HL-60/S4 (cell line): ENCODE data around the gene KRT84.

Experiments used
- in situ Hi-C: fragments of 300-500 bp; cut with MboI; formaldehyde crosslinking; loops from 2 replicates; pipeline ENCODE4 v1.14.3; 2022; ENCODE audit warnings: low sequenced_read_pairs

Gene KRT84

GRCh38 chr12:52363111-52363679, 22.3 kb downstream of the KRT84 start:
- in situ Hi-C loops: no loop called here

- in situ Hi-C loops: no loop called here
Observed at GRCh38 chr12:52362118-52362726, 23.2 kb downstream of the KRT84 start.

- in situ Hi-C loops: no loop called here
Observed at GRCh38 chr12:52361553-52361952, 23.9 kb downstream of the KRT84 start.

DNA sequence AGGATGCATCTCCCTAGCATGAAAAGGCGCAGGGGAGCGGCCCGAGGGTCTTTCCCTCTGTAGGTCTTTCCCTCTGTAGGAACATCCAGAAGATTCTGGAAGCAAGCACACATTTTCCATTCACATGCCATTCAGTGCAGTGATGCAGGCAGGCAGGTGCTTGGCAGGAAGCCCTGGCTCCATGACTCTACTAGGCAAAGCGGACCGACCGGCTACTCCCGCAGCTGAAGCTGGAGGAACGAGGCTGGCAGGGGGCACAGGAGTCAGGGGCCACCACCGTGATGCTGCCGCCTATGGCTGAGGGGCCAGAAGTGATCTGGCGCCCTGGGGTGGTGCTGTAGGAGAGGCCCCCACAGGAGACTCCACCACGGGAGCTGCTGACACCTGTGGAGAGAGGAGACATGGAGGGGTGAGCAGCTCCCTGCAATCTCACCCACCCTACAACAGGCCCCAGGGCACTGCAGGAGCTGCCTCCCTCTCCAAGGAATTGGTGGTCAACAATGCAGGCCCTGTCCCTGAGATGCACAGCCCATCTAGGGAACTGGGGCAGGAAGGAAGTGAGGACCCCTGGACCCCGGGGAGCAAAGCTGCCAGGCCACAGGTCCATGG, 24.7 kb downstream of the KRT84 start:
- in situ Hi-C loops: no loop called here

- in situ Hi-C loops: no loop called here
Observed at GRCh38 chr12:52360106-52360662, 25.3 kb downstream of the KRT84 start.

GRCh38 chr12:52359621-52360061, 25.8 kb downstream of the KRT84 start:
- in situ Hi-C loops: no loop called here

DNA sequence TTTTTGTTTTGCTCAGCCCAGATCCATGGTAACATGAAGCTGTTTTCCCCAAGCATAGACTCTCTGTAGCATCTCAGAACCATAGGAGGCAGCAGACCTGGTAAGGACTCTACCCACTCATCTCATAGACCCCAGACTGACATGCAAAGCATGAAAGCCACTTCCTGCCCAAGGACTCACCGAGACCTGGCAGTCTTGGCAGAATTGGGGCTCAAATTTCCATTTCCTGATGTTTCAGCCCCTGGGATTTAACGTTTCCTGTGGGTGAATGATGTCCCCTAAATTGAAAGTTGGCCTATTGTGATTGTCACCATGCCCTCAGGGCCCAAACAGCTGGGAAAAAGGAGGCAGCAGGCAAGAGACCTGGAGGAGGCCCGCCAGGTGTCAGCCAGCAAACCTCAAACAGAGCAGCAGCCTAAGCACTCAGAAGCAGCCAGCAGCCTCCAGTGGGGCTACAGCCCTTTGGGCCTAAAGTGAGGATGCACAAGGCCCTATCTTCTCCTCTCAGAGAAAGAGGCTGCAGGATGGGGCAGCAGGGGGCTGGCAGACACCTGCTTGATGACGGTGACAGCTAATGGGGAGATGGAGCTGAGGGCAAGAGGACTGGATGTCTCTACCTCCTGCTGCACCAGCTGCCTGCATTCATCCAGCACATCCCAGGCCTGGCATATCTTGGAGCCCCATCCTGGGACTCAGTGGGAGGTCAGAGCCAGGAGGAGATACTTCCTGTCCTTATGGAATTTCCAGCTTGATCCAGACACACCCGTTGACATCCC, 26.7 kb downstream of the KRT84 start:
- in situ Hi-C loops: no loop called here

DNA sequence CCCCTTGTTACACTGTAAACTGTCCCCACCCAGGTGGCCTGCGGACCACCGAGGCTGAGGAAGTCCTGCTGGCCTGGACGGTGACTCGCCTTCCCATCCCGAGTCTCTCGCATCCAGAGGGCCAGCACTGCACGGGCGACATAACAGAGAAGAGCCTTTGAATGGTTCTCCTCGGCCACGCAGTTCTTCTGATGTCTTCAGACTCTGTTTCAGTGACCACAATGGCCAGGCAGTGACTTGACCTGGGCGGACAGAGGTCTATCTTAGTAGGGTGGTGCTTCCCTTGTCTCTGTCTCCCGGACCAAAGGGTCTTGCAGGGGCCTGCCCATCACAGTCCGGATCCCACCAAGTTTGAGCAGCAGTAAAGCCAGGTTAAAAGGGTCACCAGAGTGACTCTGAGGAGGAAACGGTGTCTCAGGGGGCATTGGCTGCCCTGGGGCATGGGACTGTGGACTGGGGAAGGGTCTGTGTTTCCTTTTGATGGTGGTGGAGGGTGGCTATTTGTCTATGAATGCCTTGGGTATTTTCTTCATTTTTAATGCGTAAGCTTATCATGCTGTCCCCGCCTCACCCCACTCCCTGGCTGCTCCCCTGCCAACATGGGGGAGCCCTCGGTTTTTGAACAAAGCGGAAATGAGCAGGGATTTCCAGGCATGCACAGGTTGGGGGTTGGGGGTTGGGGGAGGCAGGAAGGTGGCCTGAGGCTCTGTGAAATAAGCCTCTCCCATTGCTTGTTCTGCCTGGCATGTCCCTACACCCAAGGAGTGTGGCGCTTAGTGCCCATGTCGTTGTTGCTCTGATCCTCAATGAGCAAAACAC, 28.5 kb downstream of the KRT84 start:
- in situ Hi-C loops: no loop called here

GRCh38 chr12:52356031-52356761, 29.3 kb downstream of the KRT84 start:
- in situ Hi-C loops: no loop called here

DNA sequence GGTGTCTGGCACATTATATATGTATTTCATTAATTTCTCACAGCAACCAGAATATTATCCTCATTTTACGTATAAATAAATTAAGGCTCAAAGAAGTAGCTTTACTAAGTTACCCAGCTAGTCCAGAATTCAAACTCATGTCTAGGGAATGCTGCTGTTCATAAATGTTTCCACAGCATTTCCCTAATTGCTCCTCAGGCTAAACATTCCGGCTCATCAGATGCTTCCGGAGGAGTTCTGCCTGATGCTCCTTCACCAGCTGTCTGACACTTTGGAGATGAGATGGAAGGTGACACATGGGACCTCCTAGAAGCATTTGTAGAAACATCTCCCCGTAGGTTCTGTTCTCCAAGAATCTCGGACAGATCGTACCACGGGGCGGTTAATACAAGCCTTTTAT, 30.3 kb downstream of the KRT84 start:
- in situ Hi-C loops: no loop called here

GRCh38 chr12:52354200-52354599, 31.3 kb downstream of the KRT84 start:
- in situ Hi-C loops: no loop called here

DNA sequence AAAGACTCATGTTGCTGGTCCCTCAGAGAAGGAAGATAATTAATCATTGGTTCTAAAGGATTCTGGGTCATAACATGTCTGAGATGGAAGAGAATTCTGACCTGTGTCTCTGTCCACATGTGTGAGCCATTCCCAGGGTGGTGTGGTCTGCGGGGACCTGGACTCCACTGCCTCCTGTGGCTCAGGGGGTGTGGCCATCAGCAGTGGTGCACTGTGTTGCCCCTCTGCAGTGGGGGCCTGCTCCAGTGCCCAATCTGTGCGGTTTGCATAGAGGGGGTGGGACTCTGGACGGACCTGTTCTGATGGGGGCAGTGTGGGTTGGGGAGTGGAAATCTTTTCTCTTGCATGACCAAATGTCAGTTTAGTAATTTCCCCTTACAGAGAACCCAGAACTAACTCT, 31.7 kb downstream of the KRT84 start:
- in situ Hi-C loops: no loop called here

- in situ Hi-C loops: no loop called here
Observed at GRCh38 chr12:52352951-52353350, 32.5 kb downstream of the KRT84 start.

- in situ Hi-C loops: no loop called here
Observed at GRCh38 chr12:52351196-52352059, 34.0 kb downstream of the KRT84 start.

- in situ Hi-C loops: no loop called here
Observed at GRCh38 chr12:52350786-52351185, 34.7 kb downstream of the KRT84 start.

GRCh38 chr12:52350021-52350620, 35.3 kb downstream of the KRT84 start:
- in situ Hi-C loops: no loop called here

DNA sequence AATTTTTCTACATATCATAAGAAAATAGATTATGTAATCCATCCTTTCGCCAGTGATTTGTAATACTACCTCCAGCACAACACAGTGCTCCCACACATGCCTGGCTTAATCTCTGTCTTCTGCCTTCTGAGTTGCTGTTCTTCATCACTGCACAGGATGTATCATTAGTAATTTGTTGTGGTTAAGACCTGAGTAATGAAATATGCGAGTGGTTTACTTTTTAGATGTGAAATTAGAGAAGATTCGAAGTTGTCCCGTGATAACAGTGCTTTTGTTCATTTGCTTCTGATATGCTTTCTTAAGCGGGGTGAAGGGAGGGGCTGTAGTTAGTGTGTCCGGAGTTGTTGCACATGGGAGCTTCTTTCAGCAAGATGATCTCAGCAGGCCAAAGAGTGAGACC, 36.3 kb downstream of the KRT84 start:
- in situ Hi-C loops: no loop called here
